Colonic mucosa (tissue), 4 donors: ENCODE data around the gene PRKCB. TPM values are rescaled to one million over a fixed set of nuclear protein-coding genes. Genes with fewer than 3 reads are reported as not detected.

ENCODE experiments used
- DNase-seq: peaks from one replicate; pipeline ENCODE4 v3.0.0-alpha.2; 2020
- H3K27ac ChIP-seq: fragments of 200-600 bp; one replicate; pipeline ENCODE4 v1.8.0; 2021
- H3K27me3 ChIP-seq: fragments of 200-600 bp; one replicate; pipeline ENCODE4 v1.8.0; 2021
- H3K36me3 ChIP-seq: fragments of 200-600 bp; one replicate; pipeline ENCODE4 v1.8.0; 2021
- H3K4me1 ChIP-seq: fragments of 200-600 bp; one replicate; pipeline ENCODE4 v1.8.0; 2021; ENCODE audit warnings: mild to moderate bottlenecking
- H3K4me3 ChIP-seq: fragments of 200-600 bp; one replicate; pipeline ENCODE4 v1.8.0; 2021
- H3K9ac ChIP-seq, 2 donors: one replicate each; pipeline ENCODE4 v1.7.0; 2013; ENCODE audit warnings: control low read depth in 2 of 2, low read depth in 2 of 2, low read length in 2 of 2
- H3K9me3 ChIP-seq: fragments of 200-600 bp; one replicate; pipeline ENCODE4 v1.8.0; 2021
- CTCF ChIP-seq: fragments of 200-600 bp; IDR thresholded peaks from one replicate; pipeline ENCODE4 v1.8.0; 2022; ENCODE audit warnings: antibody characterized with exemption, mild to moderate bottlenecking
- intact Hi-C: fragments of 100-400 bp; cut with DNase I; formaldehyde crosslinking; loops from one replicate; pipeline ENCODE4 v1.14.1; 2022
- total RNA-seq, 2 donors: library from RNA; stranded (reverse); fragmentation: NEBNext Ultra II Directional in 1 of 2; extraction: Animal tissue kit (Norgen Biotek cat#: 25700) in 1 of 2; gene quantifications; one replicate each; pipeline ENCODE4 v1.2.1, GENCODE V29; 2021
- donor health status: healthy.
- donor health status: DM: no; HTN: no; CAD: no.
- donor health status: DM: no; HTN: no; CAD: no.

PRKCB gene
- total RNA-seq, 2 donors from 2014 or later = 2.5 to 10.7 TPM

DNA sequence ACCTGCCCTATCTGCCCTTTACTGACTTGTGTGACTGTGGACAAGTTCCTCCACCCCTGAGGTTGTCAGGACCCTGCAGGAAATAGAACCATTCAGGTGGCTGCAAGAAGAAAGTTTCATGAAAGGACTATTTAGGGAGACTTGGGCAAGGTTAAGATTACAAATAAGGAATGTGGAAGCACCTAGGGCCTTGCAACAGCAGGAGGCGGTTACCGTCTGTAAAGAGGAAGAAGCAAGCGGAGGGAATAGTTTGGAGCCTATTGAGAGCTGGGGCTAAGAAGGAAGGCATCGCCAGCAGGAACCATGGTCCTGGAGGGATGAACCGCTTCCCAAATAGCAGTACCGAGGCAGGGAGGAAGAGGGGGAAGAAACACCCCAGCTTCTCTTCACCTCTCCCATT, 132.4 kb downstream of the PRKCB start:
- no peak overlapping the region for H3K9ac ChIP-seq
- no peak overlapping the region for H3K27ac ChIP-seq
- H3K36me3 ChIP-seq = no peaks in the 10 kb centered on the region
- H3K9me3 ChIP-seq = no peaks in the 10 kb centered on the region
- no peak overlapping the region for H3K4me3 ChIP-seq
- intact Hi-C loops = no loop called here
- no peak for DNase-seq
- H3K4me1 ChIP-seq = no peaks in the 10 kb centered on the region
- H3K27me3 ChIP-seq = no peaks in the 10 kb centered on the region
- no peak for TF ChIP-seq CTCF

DNA sequence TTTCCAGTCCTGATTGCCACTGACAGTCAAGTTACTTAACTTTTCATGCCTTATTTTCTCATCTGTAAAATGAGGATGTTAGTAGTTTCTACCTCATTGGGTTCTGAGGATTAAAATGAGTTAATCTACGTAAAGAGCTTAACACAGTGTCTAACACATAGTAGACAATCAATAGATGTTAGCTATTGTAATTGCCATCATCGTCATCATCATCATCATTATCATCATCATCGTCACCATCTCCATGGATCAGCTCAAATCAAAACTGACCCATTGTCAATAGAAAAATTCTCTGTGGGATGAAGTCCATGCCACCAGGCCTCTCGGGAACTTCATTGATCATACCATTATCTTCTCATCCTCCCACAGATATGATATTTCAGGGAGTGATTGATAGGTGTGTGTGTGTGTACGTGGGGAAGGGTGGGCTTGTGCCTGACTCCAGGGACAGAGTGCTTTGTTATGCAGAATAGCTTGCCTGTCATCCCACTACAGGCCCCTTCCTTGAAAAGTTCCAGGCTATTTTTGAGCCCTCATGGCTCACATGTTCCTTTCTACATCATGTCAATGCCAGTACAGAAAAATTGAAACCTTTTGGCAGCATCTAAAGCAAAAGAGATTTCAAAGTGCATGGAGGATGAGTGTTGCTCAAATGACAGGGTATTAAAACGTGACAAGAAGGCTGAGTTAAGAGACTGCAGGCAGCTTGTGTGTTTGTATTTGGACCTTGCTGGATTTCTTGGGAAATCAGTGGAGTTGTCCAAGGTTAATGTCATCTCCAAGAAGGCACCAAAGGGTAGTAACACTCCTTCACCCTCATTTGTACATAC, 133.9 kb downstream of the PRKCB start:
- intact Hi-C loops = no loop called here
- Histone ChIP-seq H3K4me3 (no peak overlapping the region), H3K9me3 (no peaks in the 10 kb centered on the region), H3K36me3 (no peaks in the 10 kb centered on the region), H3K27ac (no peak overlapping the region), H3K27me3 (no peaks in the 10 kb centered on the region), H3K4me1 (no peaks in the 10 kb centered on the region), H3K9ac (no peak overlapping the region)
- no peak for DNase-seq
- no peak for TF ChIP-seq CTCF

- no peaks in the 10 kb centered on the region for H3K9me3 ChIP-seq
- no peak overlapping the region for H3K4me3 ChIP-seq
- H3K4me1 ChIP-seq = no peaks in the 10 kb centered on the region
- no peaks in the 10 kb centered on the region for H3K27me3 ChIP-seq
- TF ChIP-seq CTCF = no peak
- intact Hi-C loops = no loop called here
- no peak overlapping the region for H3K9ac ChIP-seq
- no peak for DNase-seq
- H3K36me3 ChIP-seq = no peaks in the 10 kb centered on the region
- H3K27ac ChIP-seq = no peak overlapping the region
Observed at GRCh38 chr16:23974223-23974622, 138.4 kb downstream of the PRKCB start.

DNA sequence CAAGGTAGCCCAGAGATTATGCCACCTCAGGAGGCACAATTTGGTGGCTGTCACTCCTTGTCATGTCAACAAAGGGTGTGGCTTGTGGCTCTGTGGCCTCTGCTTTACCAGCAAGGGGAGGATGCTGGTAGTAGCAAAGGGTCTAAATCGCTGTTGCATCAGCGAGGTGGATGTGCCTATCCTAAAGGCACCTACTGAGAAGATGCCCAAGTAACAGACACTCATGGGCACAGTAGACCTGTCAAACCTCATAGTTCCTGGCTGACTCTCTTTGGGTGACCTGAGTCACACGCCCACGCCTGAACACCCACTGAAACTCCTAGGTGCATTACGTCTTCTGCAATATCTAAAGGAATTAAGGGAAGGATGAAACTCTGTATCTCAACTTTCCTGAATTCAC, 139.5 kb downstream of the PRKCB start:
- no peaks in the 10 kb centered on the region for H3K9me3 ChIP-seq
- H3K27me3 ChIP-seq = no peaks in the 10 kb centered on the region
- H3K4me1 ChIP-seq = no peaks in the 10 kb centered on the region
- H3K27ac ChIP-seq = no peak overlapping the region
- intact Hi-C loops = no loop called here
- no peak for TF ChIP-seq CTCF
- no peak overlapping the region for H3K4me3 ChIP-seq
- H3K36me3 ChIP-seq = no peaks in the 10 kb centered on the region
- DNase-seq = no peak
- no peak overlapping the region for H3K9ac ChIP-seq

DNA sequence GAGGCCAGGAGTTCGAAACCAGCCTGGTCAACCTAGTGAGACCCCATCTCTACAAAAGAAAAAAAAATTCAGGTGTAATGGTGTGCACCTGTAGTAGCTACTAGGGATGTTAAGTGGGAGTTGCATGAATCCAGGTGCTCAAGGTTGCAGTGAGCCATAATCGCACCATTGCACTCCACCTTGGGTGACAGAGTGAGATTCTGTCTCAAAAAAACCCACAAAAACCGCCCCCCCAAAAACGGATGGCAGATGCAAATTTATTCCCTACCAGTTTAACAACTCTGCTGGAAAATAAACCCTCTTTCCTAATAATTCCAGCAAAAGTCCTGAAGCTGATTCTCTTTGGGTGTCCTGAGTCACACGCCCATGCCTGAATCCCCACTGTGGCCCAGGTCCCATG, 140.3 kb downstream of the PRKCB start:
- no peaks in the 10 kb centered on the region for H3K27me3 ChIP-seq
- H3K27ac ChIP-seq = no peak overlapping the region
- H3K9ac ChIP-seq = no peak overlapping the region
- H3K9me3 ChIP-seq = no peaks in the 10 kb centered on the region
- no peaks in the 10 kb centered on the region for H3K36me3 ChIP-seq
- H3K4me3 ChIP-seq = no peak overlapping the region
- intact Hi-C loops = no loop called here
- H3K4me1 ChIP-seq = no peaks in the 10 kb centered on the region
- no peak for TF ChIP-seq CTCF
- DNase-seq = no peak
